HEK293T (cell line): ENCODE results near the gene PPP1CC.

Experiments used
- CTCF ChIA-PET: fragments of 350-600 bp; formaldehyde crosslinking; extraction: SDS; loops from one replicate; lab custom pipeline; 2021; ENCODE audit warnings: antibody characterized with exemption, inconsistent platforms; lab: Yijun Ruan, JAX
- POLR2A ChIA-PET: fragments of 350-600 bp; formaldehyde crosslinking; extraction: SDS; loops from one replicate; lab custom pipeline; 2020; ENCODE audit warnings: antibody characterized with exemption, inconsistent platforms; lab: Yijun Ruan, JAX
- DNase-seq: peaks from one replicate; pipeline ENCODE4 v3.0.0; 2012; ENCODE audit warnings: mixed read lengths; ENCODE audit errors: extremely low spot score
- ARNT ChIP-seq: fragments of 450-650 bp; IDR thresholded peaks from 2 replicates; pipeline ENCODE4 v1.6.1; 2017; ENCODE audit warnings: mild to moderate bottlenecking
- BHLHE40 ChIP-seq: fragments of 450-650 bp; IDR thresholded peaks from 2 replicates; pipeline ENCODE4 v1.6.1; 2016; ENCODE audit warnings: mild to moderate bottlenecking, moderate library complexity, borderline replicate concordance
- CTBP1 ChIP-seq: fragments of 450-650 bp; IDR thresholded peaks from 2 replicates; pipeline ENCODE4 v1.6.1; 2016; ENCODE audit warnings: borderline replicate concordance
- ELF4 ChIP-seq: fragments of 450-650 bp; IDR thresholded peaks from 2 replicates; pipeline ENCODE4 v1.6.1; 2017; ENCODE audit warnings: antibody characterized with exemption
- FOXA1 ChIP-seq: fragments of 450-650 bp; IDR thresholded peaks from 2 replicates; pipeline ENCODE4 v1.6.1; 2016; ENCODE audit warnings: mild to moderate bottlenecking
- FOXK2 ChIP-seq: fragments of 450-650 bp; IDR thresholded peaks from 2 replicates; pipeline ENCODE4 v1.6.1; 2016; ENCODE audit warnings: mild to moderate bottlenecking
- FOXM1 ChIP-seq: fragments of 450-650 bp; IDR thresholded peaks from 2 replicates; pipeline ENCODE4 v1.6.1; 2017; ENCODE audit warnings: mild to moderate bottlenecking, borderline replicate concordance
- HDGF ChIP-seq: fragments of 450-650 bp; IDR thresholded peaks from 2 replicates; pipeline ENCODE4 v1.6.1; 2017; ENCODE audit warnings: antibody characterized with exemption, borderline replicate concordance
- L3MBTL2 ChIP-seq: fragments of 450-650 bp; conservative IDR thresholded peaks from 2 replicates; pipeline ENCODE4 v1.6.1; 2016; ENCODE audit warnings: mild to moderate bottlenecking
- LEF1 ChIP-seq: fragments of 450-650 bp; IDR thresholded peaks from 2 replicates; pipeline ENCODE4 v1.6.1; 2017; ENCODE audit warnings: mild to moderate bottlenecking, borderline replicate concordance
- NFRKB ChIP-seq: fragments of 450-650 bp; IDR thresholded peaks from 2 replicates; pipeline ENCODE4 v1.6.1; 2016; ENCODE audit warnings: mild to moderate bottlenecking, moderate library complexity
- SP1 ChIP-seq: fragments of 450-650 bp; IDR thresholded peaks from 2 replicates; pipeline ENCODE4 v1.6.1; 2017
- SUZ12 ChIP-seq: fragments of 450-650 bp; IDR thresholded peaks from 2 replicates; pipeline ENCODE4 v1.6.1; 2016; ENCODE audit warnings: mild to moderate bottlenecking
- TARDBP ChIP-seq: fragments of 450-650 bp; IDR thresholded peaks from 2 replicates; pipeline ENCODE4 v1.6.1; 2016
- ZNF384 ChIP-seq: fragments of 450-650 bp; IDR thresholded peaks from 2 replicates; pipeline ENCODE4 v1.6.1; 2016
- TF ChIP-seq, protein P1 (sequence below): fragments of 450-650 bp; IDR thresholded peaks from 2 replicates; pipeline ENCODE4 v1.6.1; 2016

PPP1CC gene

GRCh38 chr12:110742718-110743570 is at the start of gene PPP1CC:
Gene PPP1CC, minus strand, starts transcription at chr12:110742891. Its CDS starts 184 bp downstream, at chr12:110742707.
- POLR2A ChIA-PET = interaction anchor here (0.6 to 1.8 kb wide), 8 partner anchors 9 to 275 kb away, joined by 3 to 7 read pairs (median 4); partner anchors contain the start of gene GPN3
- DNase-seq = peak; percentile 92
- CTCF ChIA-PET = interaction anchor here (0.7 kb wide), 1 partner anchor 152 kb away, joined by 3 read pairs; no protein-coding TSS in a partner anchor
- TF ChIP-seq ELF4 (peak; percentile 72), NFRKB (peak; percentile 50; the same call in 1 of the 2 replicates), HDGF (no peak), LEF1 (no peak), ZNF384 (no peak), FOXK2 (no peak), ARNT (no peak), FOXM1 (no peak; the same call in 1 of the 2 replicates), TARDBP (no peak), CTBP1 (no peak), BHLHE40 (no peak), SUZ12 (no peak)

DNA sequence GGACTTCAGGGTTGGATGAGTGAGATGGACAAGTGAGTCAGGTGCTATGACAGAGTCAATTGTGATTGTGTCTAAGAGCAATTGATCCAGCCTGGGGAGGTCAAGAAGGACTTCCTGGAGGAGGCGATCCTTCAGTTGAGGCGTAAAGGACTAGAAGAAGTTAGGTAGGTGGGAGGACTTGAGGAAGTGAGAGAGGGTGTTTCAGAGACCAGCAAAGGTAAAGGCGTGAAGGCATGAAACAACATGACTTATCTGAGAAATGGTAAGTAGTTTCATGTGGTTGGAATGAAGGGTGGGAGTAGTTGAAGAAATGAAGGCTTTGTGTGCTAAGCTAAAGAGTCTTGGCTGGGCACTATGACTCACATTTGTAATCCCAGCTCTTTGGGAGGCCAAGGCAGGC is 48.9 kb upstream of the PPP1CC start:
- ChIA-PET CTCF (no interaction called here), POLR2A (no interaction called here)
- TF ChIP-seq ELF4 = no peak
- TF ChIP-seq SP1 = no peak
- TF ChIP-seq TARDBP = no peak
- TF ChIP-seq NFRKB = no peak
- no peak for TF ChIP-seq FOXK2
- no peak for TF ChIP-seq FOXA1
- no peak for TF ChIP-seq LEF1
- no peak for TF ChIP-seq SUZ12
- no peak for TF ChIP-seq BHLHE40
- no peak for TF ChIP-seq ZNF384
- no peak for TF ChIP-seq CTBP1
- DNase-seq = no peak

DNA sequence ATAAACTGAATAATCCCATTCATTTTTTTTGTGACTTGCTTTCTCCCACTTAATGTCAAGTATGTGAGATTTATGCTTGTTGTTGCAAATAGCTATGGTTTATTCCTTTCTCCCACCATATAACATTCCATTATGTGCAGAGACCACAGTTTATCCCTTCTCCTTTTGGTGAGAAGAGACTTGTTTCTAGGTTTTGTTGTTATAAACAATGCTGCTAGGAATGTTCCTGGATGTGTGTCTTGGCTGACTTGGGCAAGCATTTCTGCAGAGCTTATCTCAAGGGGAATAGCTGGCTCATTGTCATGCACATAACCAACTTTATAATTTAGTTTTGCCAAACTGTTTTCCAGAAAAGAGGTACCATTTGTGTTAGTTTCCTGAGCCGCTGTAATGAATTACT is 47.6 kb upstream of the PPP1CC start:
- TF ChIP-seq FOXA1 (no peak), SUZ12 (no peak), ELF4 (no peak), ARNT (no peak), ZNF384 (no peak), SP1 (no peak), LEF1 (no peak), FOXK2 (no peak), BHLHE40 (no peak), NFRKB (no peak), L3MBTL2 (no peak), CTBP1 (no peak), TARDBP (no peak), HDGF (no peak), FOXM1 (no peak)
- TF ChIP-seq, protein P1, sequence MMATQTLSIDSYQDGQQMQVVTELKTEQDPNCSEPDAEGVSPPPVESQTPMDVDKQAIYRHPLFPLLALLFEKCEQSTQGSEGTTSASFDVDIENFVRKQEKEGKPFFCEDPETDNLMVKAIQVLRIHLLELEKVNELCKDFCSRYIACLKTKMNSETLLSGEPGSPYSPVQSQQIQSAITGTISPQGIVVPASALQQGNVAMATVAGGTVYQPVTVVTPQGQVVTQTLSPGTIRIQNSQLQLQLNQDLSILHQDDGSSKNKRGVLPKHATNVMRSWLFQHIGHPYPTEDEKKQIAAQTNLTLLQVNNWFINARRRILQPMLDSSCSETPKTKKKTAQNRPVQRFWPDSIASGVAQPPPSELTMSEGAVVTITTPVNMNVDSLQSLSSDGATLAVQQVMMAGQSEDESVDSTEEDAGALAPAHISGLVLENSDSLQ = no peak
- DNase-seq = no peak
- CTCF ChIA-PET = no interaction called here
- POLR2A ChIA-PET = no interaction called here

- POLR2A ChIA-PET = no interaction called here
Measured at GRCh38 chr12:110786012-110786411, 43.3 kb upstream of the PPP1CC start.

GRCh38 chr12:110785240-110785639 is 42.5 kb upstream of the PPP1CC start:
- ChIA-PET POLR2A (no interaction called here), CTCF (no interaction called here)
- TF ChIP-seq NFRKB (no peak), ARNT (no peak), FOXA1 (no peak), FOXM1 (no peak), ZNF384 (no peak), LEF1 (no peak), HDGF (no peak)
- DNase-seq = peak; percentile 28

More at GRCh38 chr12:110786012-110786411, 43.3 kb upstream of the PPP1CC start:
- CTCF ChIA-PET = no interaction called here
- TF ChIP-seq SP1 = no peak
- TF ChIP-seq BHLHE40 = no peak
- TF ChIP-seq, protein P1 = no peak
- TF ChIP-seq FOXM1 = no peak
- TF ChIP-seq NFRKB = no peak
- TF ChIP-seq HDGF = no peak
- no peak for TF ChIP-seq LEF1
- DNase-seq = no peak

GRCh38 chr12:110782922-110783321 is 40.2 kb upstream of the PPP1CC start:
- POLR2A ChIA-PET = no interaction called here
- DNase-seq = no peak
- CTCF ChIA-PET = no interaction called here
- TF ChIP-seq LEF1 (no peak), SUZ12 (no peak)
- TF ChIP-seq, protein P1 = no peak

- CTCF ChIA-PET = no interaction called here
- TF ChIP-seq CTBP1 = no peak
- no peak for TF ChIP-seq BHLHE40
- TF ChIP-seq NFRKB = no peak
- no peak for TF ChIP-seq SP1
- TF ChIP-seq FOXA1 = no peak
- TF ChIP-seq, protein P1 = no peak
- no peak for TF ChIP-seq HDGF
- no peak for TF ChIP-seq ELF4
- no peak for TF ChIP-seq LEF1
- no peak for DNase-seq
- POLR2A ChIA-PET = no interaction called here
Measured at GRCh38 chr12:110782094-110782493, 39.4 kb upstream of the PPP1CC start.
